Stimulated activated CD8-positive, alpha-beta memory T cell treated with anti-CD3 and anti-CD28 coated beads, Interleukin-12 subunit alpha, Interleukin-12 subunit beta, amount 100 ng/mL, for 1 hour (primary cell): ENCODE measurements around the gene RAD51B.
"Not testable (repeated sequence)": the region's sequence is repeated elsewhere in the genome, so short reads cannot be mapped to it uniquely, and the experiment has no call there.

Experiments used
- DNase-seq: peaks from one replicate; pipeline ENCODE4 v3.0.0-alpha.2; 2020; ENCODE audit warnings: low read depth

Gene RAD51B

GRCh38 chr14:68253878-68254528 is 434.4 kb downstream of the RAD51B start:
- no peak for DNase-seq

GRCh38 chr14:68254669-68255527 is 435.3 kb downstream of the RAD51B start:
- DNase-seq = no peak

- DNase-seq = no peak
These were observed 436.2 kb downstream of the RAD51B start for GRCh38 chr14:68255693-68256178.

- DNase-seq = no peak
These were observed 438.4 kb downstream of the RAD51B start for GRCh38 chr14:68257969-68258368.

- not testable (repeated sequence) for DNase-seq
These were observed 439.4 kb downstream of the RAD51B start for GRCh38 chr14:68258995-68259394.

GRCh38 chr14:68260121-68260520 is 440.5 kb downstream of the RAD51B start:
- no peak for DNase-seq

- no peak for DNase-seq
These were observed 441.7 kb downstream of the RAD51B start for GRCh38 chr14:68261092-68261842.

GRCh38 chr14:68262567-68262966 is 443.0 kb downstream of the RAD51B start:
- no peak for DNase-seq

- DNase-seq = no peak
These were observed 444.1 kb downstream of the RAD51B start for GRCh38 chr14:68263563-68264259.

- no peak for DNase-seq
These were observed 444.6 kb downstream of the RAD51B start for GRCh38 chr14:68264260-68264569.

- no peak for DNase-seq
These were observed 447.4 kb downstream of the RAD51B start for GRCh38 chr14:68266998-68267397.

GRCh38 chr14:68268197-68268596 is 448.6 kb downstream of the RAD51B start:
- no peak for DNase-seq

- DNase-seq = no peak
These were observed 449.1 kb downstream of the RAD51B start for GRCh38 chr14:68268719-68269118.

GRCh38 chr14:68269136-68269927 is 449.8 kb downstream of the RAD51B start:
- no peak for DNase-seq

- DNase-seq = no peak
These were observed 450.8 kb downstream of the RAD51B start for GRCh38 chr14:68270342-68270741.

GRCh38 chr14:68271913-68272391 is 452.4 kb downstream of the RAD51B start:
- no peak for DNase-seq

GRCh38 chr14:68273413-68273812 is 453.8 kb downstream of the RAD51B start:
- DNase-seq = no peak

- no peak for DNase-seq
These were observed 455.1 kb downstream of the RAD51B start for GRCh38 chr14:68274725-68275124.

GRCh38 chr14:68278576-68279436 is 459.2 kb downstream of the RAD51B start:
- no peak for DNase-seq

GRCh38 chr14:68279437-68279720 is 459.8 kb downstream of the RAD51B start:
- DNase-seq = no peak
